ENCODE results near the gene SUPT4H1.

Gene SUPT4H1

DNA sequence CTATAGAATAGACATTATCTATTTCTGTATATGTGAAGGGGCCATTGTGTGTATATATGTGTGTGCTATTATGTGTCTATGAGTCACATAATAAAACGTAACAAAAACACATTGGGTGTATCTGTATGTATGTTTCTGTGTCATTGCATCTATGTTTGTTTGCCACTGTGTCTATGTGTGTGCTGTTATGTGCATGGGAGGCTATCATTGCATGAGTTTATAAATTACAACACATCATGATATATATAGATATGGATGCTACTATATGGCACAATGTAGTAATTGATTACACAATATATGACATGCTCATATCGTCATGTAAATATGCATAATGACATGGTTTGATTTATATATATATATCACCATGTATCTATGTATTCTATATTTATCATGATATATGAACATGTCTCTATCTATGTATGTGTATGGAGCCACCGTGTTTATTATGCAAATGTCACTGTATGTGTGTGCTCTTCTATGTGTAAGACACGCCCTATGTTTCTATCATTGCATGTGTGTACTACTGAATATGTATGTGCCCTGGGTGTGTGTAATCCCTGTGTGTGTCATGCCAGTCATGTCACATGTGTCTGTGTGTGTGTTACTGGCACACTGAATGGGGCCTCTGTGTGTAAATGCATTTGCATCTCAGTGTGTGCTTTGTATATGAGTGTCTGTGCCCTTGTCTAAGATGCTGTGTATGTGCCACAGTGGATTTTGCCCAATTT lies 22.0 kb downstream of the SUPT4H1 start:
- DNase-seq (ENCODE audit: low read depth in 2 of 2): no peak

DNA sequence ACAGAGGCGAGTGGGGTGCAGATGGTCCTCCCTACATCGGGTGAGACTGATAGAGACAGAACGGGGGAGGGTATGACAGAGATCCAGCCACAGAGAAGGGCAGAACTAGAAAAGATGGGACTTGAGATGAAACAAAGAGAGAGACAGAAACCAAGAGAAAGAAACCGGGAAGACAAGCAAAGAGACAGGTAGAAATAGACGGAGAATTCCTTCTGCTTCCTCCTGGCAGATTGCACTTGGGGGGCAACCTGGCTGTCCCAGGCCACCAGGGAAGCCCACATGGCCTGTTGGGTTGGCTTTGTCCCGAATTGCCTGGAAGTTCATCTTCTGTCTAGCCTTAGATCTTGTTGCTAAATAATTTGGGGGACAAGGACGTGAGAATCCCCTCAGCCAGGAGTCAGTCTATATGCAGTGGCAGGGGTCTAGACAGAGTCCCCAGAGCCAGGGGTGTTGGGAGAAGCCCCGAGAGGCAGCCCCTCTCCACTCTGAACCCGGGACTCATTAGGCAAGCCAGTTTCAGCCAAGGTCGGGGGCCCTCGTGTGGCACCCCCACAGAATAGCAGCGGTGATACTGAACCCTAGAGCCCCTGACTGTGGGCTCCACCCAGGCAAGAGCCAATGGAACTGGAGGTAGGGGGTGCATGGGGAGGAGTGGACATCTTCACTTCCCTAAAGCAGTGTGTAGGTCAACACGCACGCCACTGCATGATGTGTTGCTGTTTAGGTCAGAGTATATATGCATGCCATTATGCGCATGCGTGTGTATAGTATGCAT lies 22.8 kb downstream of the SUPT4H1 start:
- DNase-seq (ENCODE audit: low read depth in 2 of 2): peak; percentile 84 to 91

DNA sequence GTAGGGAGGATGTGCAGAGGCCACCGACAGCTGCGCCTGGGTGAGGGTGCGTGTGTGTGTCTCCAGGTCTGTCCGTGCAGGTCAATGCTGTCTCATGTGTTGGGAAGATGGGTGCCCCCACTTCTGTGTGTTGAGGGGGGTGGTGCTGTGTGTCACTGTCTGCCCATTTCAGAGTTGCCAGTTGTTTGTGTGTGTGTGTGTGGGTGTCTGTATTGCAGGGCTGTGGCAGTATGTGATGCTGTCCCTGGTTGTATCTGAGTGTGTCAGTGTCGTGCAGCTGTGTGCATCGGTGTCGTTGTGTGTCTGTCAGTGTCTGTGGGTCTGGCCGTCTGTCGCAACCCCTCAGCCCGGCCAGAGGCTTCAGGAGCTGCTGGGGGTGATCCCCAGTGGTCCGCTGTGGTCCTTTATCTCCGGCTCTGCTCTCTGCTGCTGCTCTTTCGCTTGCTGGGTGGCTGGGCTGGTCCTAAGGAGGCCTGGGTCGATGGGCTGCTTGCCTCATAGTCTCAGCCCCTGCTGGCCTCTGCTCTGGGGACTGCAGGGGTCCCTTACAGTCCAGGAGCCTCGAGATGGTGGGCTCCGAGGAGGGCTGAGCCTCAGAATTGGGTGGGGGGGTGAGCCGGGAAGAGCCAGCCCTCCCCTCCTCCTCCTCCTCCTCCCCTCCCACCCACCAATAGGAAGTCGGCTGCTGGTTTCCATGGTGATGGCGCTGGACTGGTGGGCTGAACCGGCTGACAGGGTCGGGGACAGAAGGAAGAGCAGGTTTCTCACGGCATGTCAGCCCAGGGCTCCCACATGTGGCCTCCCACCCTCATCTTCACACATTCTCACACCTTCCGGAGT lies 23.6 kb downstream of the SUPT4H1 start, which contains the start of gene TSPOAP1:
Gene TSPOAP1, minus strand, starts transcription at position 601 of the 840 bp plus-strand sequence. CDS start 875 bp downstream, outside the sequence.
- DNase-seq (ENCODE audit: low read depth in 2 of 2): peak; percentile 86

DNA sequence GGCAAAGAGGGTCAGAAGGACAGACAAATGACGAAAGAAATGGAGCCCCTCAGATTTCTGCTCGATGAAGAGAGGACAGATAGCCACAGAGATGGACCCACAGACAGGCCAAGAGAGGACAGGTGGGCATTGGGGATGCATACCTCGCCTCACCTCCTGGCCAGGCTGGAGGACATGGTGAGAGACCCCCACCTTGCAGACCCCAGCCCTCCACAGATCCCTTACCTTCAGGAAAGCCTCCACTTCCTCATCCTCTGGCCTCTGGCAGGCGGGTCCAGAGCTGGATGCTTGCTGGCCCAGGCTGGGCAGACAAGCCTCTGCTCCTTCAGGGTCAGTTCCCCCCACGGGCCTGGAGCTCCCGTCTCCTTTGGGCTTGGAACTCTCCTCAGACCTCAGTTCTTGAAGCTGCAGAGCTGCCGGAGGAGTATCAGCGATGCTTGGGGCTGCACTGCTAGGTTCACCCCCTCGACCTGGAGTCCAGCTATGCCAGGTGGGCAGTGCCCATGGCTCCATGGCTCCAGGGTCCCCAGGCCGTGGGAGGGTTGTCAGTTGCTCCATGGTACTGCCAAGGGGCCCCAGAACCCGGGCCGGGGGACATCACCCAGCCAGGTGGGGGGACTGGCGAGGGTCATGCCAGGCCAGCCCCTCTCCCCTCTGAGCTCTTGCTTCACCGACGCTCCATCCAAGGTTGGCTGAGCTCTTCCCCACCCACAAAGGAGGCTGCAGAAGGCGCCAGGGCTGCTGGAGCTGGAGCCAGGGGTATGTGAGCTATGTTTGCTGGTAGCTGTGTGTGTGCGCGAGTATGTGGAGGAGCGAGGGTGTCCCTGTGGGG lies 24.4 kb downstream of the SUPT4H1 start:
- no peak for DNase-seq (ENCODE audit: low read depth in 2 of 2)

DNA sequence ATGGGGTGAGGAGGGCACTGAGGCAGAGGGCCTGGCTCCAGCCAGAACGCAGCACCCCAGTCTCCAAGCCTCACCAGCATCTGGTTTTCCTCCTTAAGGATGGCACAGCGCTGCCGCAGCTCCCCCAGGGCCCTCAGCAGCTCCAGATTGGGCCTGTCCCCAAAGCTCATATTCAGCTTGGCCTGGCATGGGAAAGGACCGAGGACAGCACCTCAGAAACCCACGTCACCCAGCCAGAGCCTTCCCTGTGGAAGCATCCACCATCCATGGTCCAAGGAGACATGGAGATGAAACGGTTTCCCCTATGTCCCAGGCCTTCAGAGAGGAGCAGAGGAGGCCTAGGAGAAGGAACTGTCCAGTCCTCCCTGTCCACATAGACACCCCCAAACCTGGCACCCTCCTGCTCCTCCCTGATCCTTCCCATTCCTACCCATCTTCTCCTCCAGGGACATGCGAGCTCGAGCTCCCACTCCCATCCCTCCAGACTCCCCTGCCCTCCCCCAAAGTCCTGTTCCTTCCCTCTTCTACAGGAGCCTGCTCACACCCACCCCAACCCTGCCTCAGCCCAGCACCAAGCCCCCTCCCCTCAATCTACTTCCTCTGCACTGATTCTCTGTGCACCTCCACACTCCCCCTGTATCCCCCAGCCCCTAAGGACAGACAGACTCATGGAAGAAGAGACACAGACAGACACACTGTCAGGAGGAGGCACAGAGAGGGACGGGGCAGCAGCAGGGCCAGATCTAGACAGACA lies 25.2 kb downstream of the SUPT4H1 start:
- no peak for DNase-seq (ENCODE audit: low read depth in 2 of 2)

DNA sequence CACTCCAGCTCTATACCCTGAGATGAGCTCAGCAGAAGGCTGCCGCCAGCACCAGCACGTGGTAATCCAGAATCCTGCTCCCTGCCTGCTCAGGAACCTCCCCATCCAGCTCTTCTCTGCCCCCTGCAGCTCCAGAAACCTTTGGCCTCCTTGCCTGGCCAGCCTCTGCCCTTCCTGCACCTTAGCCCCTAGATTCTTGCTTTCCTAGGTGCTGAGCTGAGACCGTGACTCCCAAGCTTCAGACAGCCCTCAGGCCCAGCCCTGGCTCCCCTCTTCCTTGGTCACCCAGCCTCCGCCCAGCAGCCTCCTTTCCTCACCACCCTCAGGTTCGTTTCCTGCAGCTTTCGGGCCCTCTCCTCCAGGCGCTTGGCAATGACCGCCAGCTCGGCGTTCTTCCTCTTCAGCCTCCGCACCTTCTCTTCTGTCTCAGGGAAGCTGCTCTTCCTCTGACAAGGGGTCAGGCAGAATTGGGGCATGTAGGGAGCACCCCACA lies 26.0 kb downstream of the SUPT4H1 start:
- no peak for DNase-seq (ENCODE audit: low read depth in 2 of 2)

DNA sequence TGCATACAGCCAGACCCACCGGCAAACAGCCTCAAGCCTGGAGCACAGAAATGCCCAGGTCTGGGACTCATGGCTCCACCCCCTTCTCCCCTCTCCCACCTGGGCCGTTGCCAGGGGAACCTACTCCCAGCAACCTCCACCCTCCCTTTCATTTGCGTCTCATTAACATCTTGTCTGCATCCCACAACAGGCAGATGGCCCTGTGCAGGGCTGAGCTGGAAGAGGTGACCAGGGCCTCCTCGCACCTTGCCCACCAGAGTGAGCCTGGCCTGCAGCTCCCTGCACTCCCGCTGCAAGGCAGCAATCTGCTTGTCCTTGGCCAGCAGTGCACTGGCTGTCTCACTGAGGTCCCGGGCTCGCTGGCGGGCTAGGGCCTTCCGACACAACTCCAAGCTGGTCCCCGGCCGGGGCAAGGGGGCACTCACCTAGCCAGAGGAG lies 26.7 kb downstream of the SUPT4H1 start:
- no peak for DNase-seq (ENCODE audit: low read depth in 2 of 2)

DNA sequence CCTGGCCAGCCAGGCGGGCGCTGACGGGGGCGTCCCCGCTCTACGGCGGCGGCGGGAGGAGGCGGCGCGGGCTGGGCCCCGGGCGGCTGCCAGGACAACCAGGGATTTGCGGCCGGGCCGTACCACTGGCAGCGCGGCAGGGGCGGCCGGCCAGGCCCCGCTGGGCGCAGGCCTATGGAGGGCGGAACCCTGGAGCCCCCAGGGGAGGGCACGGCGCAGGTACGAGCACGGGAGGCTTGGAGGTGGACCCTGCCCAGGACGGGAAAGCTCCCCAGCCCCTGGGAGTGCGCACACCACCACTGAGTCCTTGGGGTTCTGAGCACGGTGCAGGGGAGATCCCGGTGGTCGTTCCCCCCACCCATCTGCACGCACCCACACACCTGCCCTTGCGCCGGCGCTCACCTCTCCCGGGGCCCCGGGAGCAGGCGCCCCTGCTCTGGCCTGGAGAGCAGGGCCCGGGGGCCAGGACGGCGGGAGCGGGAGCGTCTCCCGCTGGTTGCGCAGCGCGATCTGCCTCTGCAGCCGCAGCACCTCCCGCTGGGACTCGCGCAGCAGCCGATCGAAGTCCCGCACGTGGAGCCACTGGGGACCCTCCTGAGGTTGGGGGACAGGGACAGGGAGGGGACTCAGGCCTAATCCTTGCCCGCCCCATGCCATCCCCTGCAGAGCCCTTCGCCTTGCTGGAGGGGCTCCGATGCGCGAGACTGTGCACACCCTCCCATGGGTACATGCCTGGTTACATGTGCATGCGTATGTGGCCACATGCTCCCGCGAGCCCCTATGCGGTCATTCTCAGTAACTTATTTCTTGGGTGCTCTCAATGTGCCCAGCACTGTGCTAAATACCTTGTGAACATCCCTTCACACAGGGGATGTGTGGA lies 27.4 kb downstream of the SUPT4H1 start:
- no peak for DNase-seq (ENCODE audit: low read depth in 2 of 2)

DNA sequence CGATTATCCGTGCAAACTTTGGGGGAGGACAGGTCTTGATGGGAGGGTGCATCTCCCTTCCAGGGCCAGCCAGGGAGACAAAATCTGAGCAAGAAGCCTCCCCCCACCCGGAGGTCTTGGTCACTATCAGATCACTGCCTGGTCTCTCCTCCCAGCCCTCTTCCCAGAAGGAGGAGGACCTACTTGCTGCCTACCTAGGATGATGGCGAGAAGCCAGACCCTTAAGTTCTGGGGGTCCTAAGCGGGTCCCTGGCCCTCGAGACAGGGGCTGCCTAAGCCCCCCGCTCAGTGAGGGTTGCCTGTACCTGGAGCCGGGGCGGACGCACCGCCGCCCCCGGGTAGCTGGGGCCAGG lies 28.0 kb downstream of the SUPT4H1 start:
- DNase-seq (ENCODE audit: low read depth in 2 of 2): no peak

DNA sequence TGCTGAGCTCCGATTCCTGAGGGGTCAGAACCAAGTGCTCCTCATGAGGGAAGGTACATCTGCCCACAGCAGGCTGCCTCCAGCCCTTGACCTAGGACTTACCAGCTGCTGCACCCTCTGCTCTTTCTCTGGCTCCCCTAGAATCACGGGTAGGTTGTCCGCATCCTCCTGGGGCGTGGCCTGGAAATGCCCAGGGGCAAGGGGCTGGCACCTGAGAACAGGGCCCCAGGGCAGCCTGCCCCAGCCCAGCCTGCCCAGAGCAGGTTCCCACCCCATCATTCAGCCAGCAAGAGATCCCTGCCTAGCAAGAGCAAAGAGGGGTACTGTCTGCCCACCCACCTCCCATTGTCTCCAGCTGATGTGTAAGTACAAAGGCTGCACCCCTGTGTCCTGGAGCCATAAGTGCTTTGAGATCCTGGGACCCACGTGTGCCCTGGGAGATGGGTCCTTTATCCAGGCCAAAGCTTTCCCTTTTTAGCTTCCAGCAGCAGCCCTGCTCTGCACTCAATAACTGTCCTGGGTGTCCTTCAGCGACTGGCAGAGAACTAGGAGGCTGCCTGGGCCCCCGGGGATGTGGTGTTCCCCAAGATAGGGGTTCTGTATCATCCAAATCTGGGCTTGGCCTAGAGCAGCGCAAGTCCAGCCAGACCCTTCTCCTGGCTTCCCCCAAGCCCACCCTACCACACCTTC lies 28.5 kb downstream of the SUPT4H1 start:
- DNase-seq (ENCODE audit: low read depth in 2 of 2): no peak

DNA sequence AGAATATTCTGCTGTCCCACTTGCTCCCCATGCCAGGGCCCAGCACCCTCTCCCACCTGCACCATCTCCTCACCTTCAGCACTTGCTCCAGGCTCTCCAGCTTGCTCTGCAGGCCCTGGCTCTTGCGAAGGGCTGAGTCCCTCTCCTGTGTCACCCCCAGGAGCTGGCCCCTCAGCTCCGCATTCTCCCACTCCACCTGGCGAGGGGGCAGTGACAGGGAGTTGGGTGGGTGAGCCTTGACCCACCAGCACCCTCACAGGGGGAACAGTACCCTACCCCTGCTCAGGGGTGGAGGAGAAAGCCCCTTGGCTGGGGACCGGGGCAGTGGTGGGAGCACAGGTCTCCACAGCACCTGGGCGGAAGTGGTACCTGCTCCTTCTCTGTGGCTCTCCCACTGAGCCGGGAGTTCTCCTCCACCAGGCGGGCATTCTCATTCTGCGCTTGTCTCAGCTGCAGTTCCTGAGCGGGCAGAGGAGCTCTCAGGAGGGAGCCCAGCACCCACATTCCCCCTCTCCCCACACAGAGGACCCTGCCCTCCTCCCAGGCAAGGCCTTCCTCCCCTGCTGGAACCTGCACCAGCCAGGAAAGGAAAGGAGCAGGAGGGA lies 29.3 kb downstream of the SUPT4H1 start:
- no peak for DNase-seq (ENCODE audit: low read depth in 2 of 2)

DNA sequence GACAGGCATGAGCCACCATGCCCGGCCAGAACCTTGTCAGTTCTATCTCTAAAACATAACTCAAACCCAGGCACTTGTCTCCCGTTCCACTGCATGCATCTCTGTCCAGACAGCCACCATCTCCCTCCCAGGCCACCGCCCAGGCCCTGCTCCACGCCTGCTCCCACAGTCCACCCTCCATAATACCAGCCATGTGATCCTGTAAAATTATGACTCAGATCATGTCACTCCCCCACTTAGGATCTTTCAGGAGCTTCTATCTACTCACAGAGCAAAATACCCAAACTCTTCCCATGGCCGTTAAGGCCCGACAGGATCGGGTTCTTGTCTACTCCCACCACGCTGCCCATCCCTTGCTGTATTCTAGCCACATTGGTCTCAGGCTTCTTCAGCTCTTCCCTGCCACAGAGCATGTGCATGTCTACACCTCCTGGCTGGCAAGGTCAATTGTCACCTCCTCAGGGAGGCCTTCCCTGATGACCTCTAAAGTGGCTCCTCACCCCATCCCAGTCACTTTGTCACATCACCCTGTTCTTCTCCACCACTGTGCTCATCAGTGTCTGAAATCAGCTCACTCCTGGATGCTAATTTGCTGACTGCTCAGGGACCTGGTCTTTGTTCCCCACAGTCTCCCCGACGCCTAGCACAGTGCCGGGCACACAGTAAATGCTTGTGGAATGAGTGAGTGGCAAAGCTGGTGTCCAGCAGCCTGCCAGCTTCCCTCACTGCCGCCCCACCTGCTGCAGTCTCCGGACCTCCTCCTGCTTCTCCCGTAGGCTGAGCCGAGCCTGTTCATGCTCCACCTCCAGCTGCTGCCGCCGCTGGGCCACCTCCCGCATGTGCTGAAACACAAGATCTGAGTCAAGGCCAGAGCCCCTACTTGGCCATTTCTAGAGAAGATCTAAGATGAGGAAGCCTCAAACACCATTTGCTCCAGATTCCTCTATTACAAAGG lies 30.2 kb downstream of the SUPT4H1 start:
- DNase-seq (ENCODE audit: low read depth in 2 of 2): no peak

DNA sequence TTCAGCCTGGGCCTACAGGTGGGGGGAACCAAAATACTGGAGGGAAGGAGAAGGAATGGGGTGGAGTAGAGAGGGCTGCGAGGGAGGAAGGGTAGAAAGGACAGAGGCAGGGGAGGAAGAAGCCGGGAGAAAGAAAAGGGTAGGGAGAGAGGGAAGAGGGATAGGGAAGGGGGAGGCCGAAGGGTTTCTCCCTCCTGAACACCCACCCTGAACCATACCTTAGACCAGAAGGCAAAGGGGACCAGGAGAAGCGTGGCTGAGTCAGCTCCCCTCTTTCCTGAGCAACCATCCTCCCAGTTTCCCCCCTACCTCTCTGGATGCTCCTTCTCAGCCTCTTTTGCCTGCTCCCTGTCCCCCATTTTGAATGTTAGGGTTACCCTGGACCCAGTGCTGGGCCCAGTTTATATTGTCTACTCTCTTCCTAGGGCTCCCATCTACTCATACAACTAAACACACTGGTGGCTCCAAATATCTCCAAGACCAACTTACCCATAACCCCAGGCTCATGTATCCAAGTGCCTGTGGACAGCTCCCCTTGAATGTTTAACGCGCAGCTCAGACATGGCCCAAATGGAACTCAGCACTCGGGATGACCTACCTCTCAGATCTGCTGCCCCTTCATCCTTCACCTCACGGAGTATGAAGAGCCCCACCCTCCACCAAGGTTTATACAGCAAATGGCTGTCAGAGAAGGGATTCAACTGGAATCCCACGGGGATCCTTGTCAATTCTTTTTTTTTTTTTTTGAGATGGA lies 31.3 kb downstream of the SUPT4H1 start:
- no peak for DNase-seq (ENCODE audit: low read depth in 2 of 2)

DNA sequence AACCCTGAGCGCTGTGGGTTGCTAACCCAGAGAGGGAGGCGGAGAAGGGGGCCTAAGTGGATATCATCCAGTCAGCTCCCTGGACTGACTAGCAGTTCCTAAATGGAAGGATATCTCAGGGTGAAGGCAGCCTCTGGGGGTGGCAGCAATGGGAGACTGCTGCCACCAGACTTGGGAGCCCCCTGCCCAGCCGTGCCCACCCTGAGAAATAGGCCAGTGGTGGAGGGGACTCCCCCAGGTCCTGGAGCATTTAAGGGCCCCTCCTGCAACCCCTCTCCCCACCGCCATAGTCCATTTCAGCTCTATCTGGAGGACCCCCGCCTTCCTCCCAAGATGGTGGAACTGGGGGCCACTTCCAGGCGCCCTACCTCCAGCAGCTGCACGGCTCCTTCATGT lies 31.8 kb downstream of the SUPT4H1 start:
- DNase-seq (ENCODE audit: low read depth in 2 of 2): no peak

DNA sequence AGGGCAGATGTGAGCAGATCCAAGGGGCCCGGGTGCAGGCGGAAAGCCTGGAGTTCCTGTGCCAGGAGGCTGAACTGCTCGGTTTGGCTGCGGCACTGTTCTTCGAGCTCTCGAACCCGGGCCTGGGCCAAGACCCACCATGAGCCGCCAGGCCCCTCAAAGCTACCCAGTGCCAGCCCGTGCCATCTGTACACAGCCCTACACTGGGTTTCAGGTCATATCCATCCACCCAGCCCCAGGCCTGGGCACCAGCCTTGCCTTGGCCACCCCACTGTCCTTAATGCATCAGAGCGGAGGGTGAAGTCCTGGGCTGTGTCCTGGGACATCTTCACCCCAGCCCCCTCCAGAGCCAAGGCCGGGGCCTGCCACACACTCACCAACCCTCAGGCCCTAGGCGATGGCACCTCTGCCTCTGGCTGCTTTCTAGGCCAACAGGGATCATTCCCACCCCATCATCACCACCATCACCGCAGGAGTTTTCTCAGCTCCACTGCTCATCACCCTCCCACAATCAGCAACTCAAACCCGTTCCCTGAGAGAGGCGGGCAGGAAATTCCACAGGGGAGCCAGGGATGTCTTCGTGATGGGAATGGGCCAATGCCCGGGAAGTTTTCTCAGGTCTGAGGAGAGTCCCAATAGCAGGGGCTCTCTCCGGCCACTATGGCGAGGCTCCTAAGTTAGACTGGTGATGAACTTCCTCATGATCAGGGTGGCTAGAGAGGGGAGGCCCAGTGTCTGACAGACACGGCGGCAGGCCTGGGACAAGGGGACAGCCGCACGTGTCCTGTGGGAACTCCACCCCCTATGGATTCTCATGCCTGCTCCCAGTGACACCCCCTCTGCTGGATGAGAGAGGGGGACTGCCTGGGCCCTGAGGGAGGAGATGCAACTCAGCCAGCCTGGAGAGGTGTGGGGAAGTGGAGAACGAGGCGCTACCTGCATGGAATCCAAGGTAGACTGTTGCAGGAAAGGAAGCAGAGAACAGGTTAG lies 32.5 kb downstream of the SUPT4H1 start:
- DNase-seq (ENCODE audit: low read depth in 2 of 2): no peak
